Measurements from ENCODE around the gene TAF1. TPM values are rescaled to one million over a fixed set of nuclear protein-coding genes. Genes with fewer than 3 reads are reported as not detected.

TAF1 gene
- total and polyA plus RNA-seq, 2 experiments from 2014 or later, result 6.7 to 26.9 TPM

- H3K4me3 Mint-ChIP-seq, result no peak overlapping the region
- H3K4me3 ChIP-seq, result no peak overlapping the region
- DNase-seq (ENCODE audit: low spot score) (no peak), ATAC-seq (no peak)
- H3K27me3 ChIP-seq (ENCODE audit: insufficient read depth), result no peaks in the 10 kb centered on the region
- no peaks in the 10 kb centered on the region for H3K79me2 ChIP-seq (replicated peaks; ENCODE audit: insufficient read depth)
- no peaks in the 10 kb centered on the region; the same call in 2 of the 3 replicates for H3K4me1 Mint-ChIP-seq
- no peaks in the 10 kb centered on the region for H4K20me1 ChIP-seq (replicated peaks; ENCODE audit: insufficient read depth)
- no peaks in the 10 kb centered on the region for H3K9me2 ChIP-seq (ENCODE audit: insufficient read depth)
- H3K27ac Mint-ChIP-seq, result no peak overlapping the region
- no peaks in the 10 kb centered on the region for H3K36me3 ChIP-seq (ENCODE audit: insufficient read depth)
- H3K27me3 Mint-ChIP-seq (ENCODE audit: insufficient read depth, low read depth, poor library complexity), result no peaks in the 10 kb centered on the region
- H3K27ac ChIP-seq (ENCODE audit: low read depth), result no peak overlapping the region
- no peak overlapping the region for H3K4me2 ChIP-seq
- TF ChIP-seq STAT1 (IDR thresholded peaks at IDR 0.05; ENCODE audit: unreplicated experiment), result no peak
- no peak for TF ChIP-seq ZNF114 (CRISPR knock-in tag; IDR thresholded peaks at IDR 0.05)
- TF ChIP-seq ETS1 (IDR thresholded peaks at IDR 0.05), result no peak
- TF ChIP-seq ZNF462 (CRISPR knock-in tag; IDR thresholded peaks at IDR 0.05), result no peak
- TF ChIP-seq CREB1 (CRISPR knock-in tag; IDR thresholded peaks at IDR 0.05; ENCODE audit: low read depth), result no peak
- TF ChIP-seq REST (IDR thresholded peaks at IDR 0.05; ENCODE audit: unreplicated experiment), result no peak
- no peak for TF ChIP-seq NANOG (IDR thresholded peaks at IDR 0.05; ENCODE audit: borderline replicate concordance)
- no peak for TF ChIP-seq EZH2phosphoT487 (IDR thresholded peaks at IDR 0.05; ENCODE audit: unreplicated experiment)
- no peak for TF ChIP-seq EZH2 (IDR thresholded peaks at IDR 0.05; ENCODE audit: low read depth, unreplicated experiment)
- TF ChIP-seq CTCF (conservative IDR thresholded peaks at IDR 0.05; ENCODE audit: low read depth in 2 of 2), result no peak
- no peak for TF ChIP-seq POLR2AphosphoS5 (IDR thresholded peaks at IDR 0.05; ENCODE audit: low read depth)
- no peak for TF ChIP-seq ZNF331 (CRISPR knock-in tag; IDR thresholded peaks at IDR 0.05; ENCODE audit: low read depth)
- no peak for TF ChIP-seq JUNB (IDR thresholded peaks at IDR 0.05; ENCODE audit: unreplicated experiment)
- H3K4me1 ChIP-seq (ENCODE audit: insufficient read depth), result no peaks in the 10 kb centered on the region
- no peaks in the 10 kb centered on the region for H3K9me3 Mint-ChIP-seq
- no peak overlapping the region for H2AFZ ChIP-seq
- H3K36me3 Mint-ChIP-seq (ENCODE audit: low read depth), result peaks cover 34% of the 10 kb centered on the region
- no peaks in the 10 kb centered on the region for H3F3A ChIP-seq (replicated peaks; ENCODE audit: low read depth)
Measured at GRCh38 chrX:71432733-71433132, 66.6 kb downstream of the TAF1 start.
